HepG2 (cell line): ENCODE data around the gene TPST2. TPM values are rescaled to one million over a fixed set of nuclear protein-coding genes. Genes with fewer than 3 reads are reported as not detected.
"Not testable (repeated sequence)": the region's sequence is repeated elsewhere in the genome, so short reads cannot be mapped to it uniquely, and the experiment has no call there.

Source experiments
- ATAC-seq: fragments of 200-7000 bp; cut with Tn5 transposase; 3 replicates; pipeline ENCODE4 v1.9.1; 2020; ENCODE audit warnings: mild to moderate bottlenecking, moderate library complexity
- BruUV-seq: library from RNA; stranded (reverse); fragments of 400-500 nt; replicated peaks from 2 replicates; lab custom pipeline; 2021; lab: Mats Ljungman, UMichigan
- CTCF ChIA-PET: fragments of 300-600 bp; formaldehyde crosslinking; extraction: SDS; loops from one replicate; lab custom pipeline; 2021; ENCODE audit warnings: low total read pairs, inconsistent platforms, low intra/inter-chr PET ratio; lab: Yijun Ruan, JAX
- POLR2A ChIA-PET: fragments of 350-600 bp; sonication (Branson Sonifier 250); formaldehyde crosslinking; loops from one replicate; lab custom pipeline; 2020; ENCODE audit warnings: antibody characterized with exemption, inconsistent platforms; lab: Yijun Ruan, JAX
- DNase-seq: peaks from one replicate; pipeline ENCODE4 v3.0.0-alpha.2; 2015; ENCODE audit warnings: low spot score
- FAIRE-seq: peaks from 3 replicates; lab custom pipeline; 2011; peaks lifted over from hg19 to GRCh38; lab: Jason Lieb, UNC
- H2AFZ ChIP-seq: one replicate; pipeline ENCODE4 v1.6.1; 2011; ENCODE audit warnings: low read length, inconsistent platforms
- H3K27ac ChIP-seq: fragments of 300-600 bp; 3 replicates; pipeline ENCODE4 v1.8.0; 2011; ENCODE audit warnings: mixed run types, mild to moderate bottlenecking, mixed read lengths, low read length, inconsistent platforms; ENCODE audit not compliant: insufficient read depth; ENCODE audit errors: extremely low read length
- H3K27me3 ChIP-seq, 2 experiments: fragments of 200-600 bp in 1 of 2; 2 replicates in 1 of 2; 3 replicates in 1 of 2; pipeline versions ENCODE4 v1.6.0 to v1.8.0; 2011; ENCODE audit warnings: low read length in 2 of 2, mild to moderate bottlenecking in 2 of 2, moderate library complexity in 2 of 2, inconsistent platforms in 1 of 2; ENCODE audit not compliant: insufficient read depth in 2 of 2, control insufficient read depth in 1 of 2
- H3K36me3 ChIP-seq, 2 experiments: fragments of 200-600 bp in 1 of 2; replicated peaks in 1 of 2; 2 replicates in 1 of 2; 3 replicates in 1 of 2; pipeline versions ENCODE4 v1.5.1 to v1.8.0; 2011; ENCODE audit warnings: low read length in 2 of 2, inconsistent platforms in 1 of 2; ENCODE audit not compliant: insufficient read depth in 2 of 2, control insufficient read depth in 1 of 2
- H3K4me1 ChIP-seq: 2 replicates; pipeline ENCODE4 v1.5.1; 2012; ENCODE audit warnings: low read length, inconsistent platforms; ENCODE audit not compliant: insufficient read depth
- H3K4me2 ChIP-seq: 2 replicates; pipeline ENCODE4 v1.6.0; 2011; ENCODE audit warnings: low read depth, low read length, inconsistent platforms
- H3K4me3 ChIP-seq, 3 experiments: fragments of 200-600 bp in 1 of 3; sonication (generic), shearing (Covaris generic) in 1 of 3; replicated peaks in 1 of 3; 2 replicates each; pipeline ENCODE4 v1.5.1; 2011 to 2016; ENCODE audit warnings: low read length in 3 of 3, inconsistent platforms in 2 of 3, low read depth in 2 of 3, mild to moderate bottlenecking in 2 of 3, control low read depth in 1 of 3, mixed read lengths in 1 of 3; ENCODE audit not compliant: insufficient read depth in 1 of 3
- H3K79me2 ChIP-seq: one replicate; pipeline ENCODE4 v1.6.1; 2011; ENCODE audit warnings: low read length, inconsistent platforms; ENCODE audit not compliant: insufficient read depth
- H3K9ac ChIP-seq: 2 replicates; pipeline ENCODE4 v1.6.0; 2011; ENCODE audit warnings: mild to moderate bottlenecking, low read depth, low read length, inconsistent platforms; ENCODE audit not compliant: insufficient read depth
- H3K9me3 ChIP-seq: 2 replicates; pipeline ENCODE4 v1.5.1; 2012; ENCODE audit warnings: mild to moderate bottlenecking, low read length
- H4K20me1 ChIP-seq: 2 replicates; pipeline ENCODE4 v1.6.0; 2011; ENCODE audit warnings: inconsistent platforms, mild to moderate bottlenecking, low read length, moderate library complexity; ENCODE audit not compliant: insufficient read depth
- CEBPB ChIP-seq: IDR thresholded peaks from 2 replicates; pipeline ENCODE4 v1.6.1; 2011; ENCODE audit warnings: low read depth, low read length, improper control_type of control experiment, borderline replicate concordance
- CEBPG ChIP-seq: IDR thresholded peaks from 2 replicates; pipeline ENCODE4 v1.6.1; 2016
- NR2F1 ChIP-seq, 2 experiments: fragments of 450-650 bp in 1 of 2; formaldehyde crosslinking in 1 of 2; IDR thresholded peaks; 2 replicates each; pipeline versions ENCODE4 v1.5.0 to v1.6.1; 2016 to 2020; ENCODE audit warnings: mild to moderate bottlenecking in 1 of 2, missing compliant biosample characterization in 1 of 2, missing genetic modification reagents in 1 of 2, moderate library complexity in 1 of 2
- WGBS: methylation state at CpG from one replicate; pipeline ENCODE4 v1.1.6; 2017; ENCODE audit warnings: low lambda C conversion rate; 5-methylcytosine and 5-hydroxymethylcytosine counted together
- in situ Hi-C: cut with HindIII; loops from 2 replicates; pipeline ENCODE4 v1.10.0; 2017; ENCODE audit warnings: low pct_unique_long_range_greater_than_20kb; ENCODE audit not compliant: extremely low pct_ligation_motif_present
- intact Hi-C: fragments of 100-400 bp; cut with micrococcal nuclease; formaldehyde crosslinking; loops from one replicate; pipeline ENCODE4 v1.10.0; 2022; ENCODE audit not compliant: unreplicated experiment
- polyA plus RNA-seq, 8 experiments: library from polyadenylated mRNA; depleted of rRNA in 3 of 8; stranded (reverse) in 7 of 8; unstranded in 1 of 8; fragments of >200 nt; fragmentation: Illumina TruSeq in 4 of 8; extraction: Trizol in 4 of 8; gene quantifications; 2 replicates each; pipeline versions ENCODE4 v1.2.1 to v1.2.3, GENCODE V29; 2011 to 2016; ENCODE audit warnings: low read depth in 4 of 8, missing spikeins in 1 of 8, mixed read lengths in 1 of 8; ENCODE audit not compliant: insufficient read depth in 1 of 8
- total RNA-seq, 5 experiments: library from RNA; depleted of rRNA; stranded (reverse); fragments of >200 nt; fragmentation: Illumina TruSeq; extraction: Trizol; gene quantifications; 2 replicates each; pipeline ENCODE4 v1.2.3, GENCODE V29; 2016; ENCODE audit warnings: low read depth in 1 of 5
- TF ChIP-seq, protein P1 (sequence below): IDR thresholded peaks from 2 replicates; pipeline ENCODE4 v1.4.0; 2020; ENCODE audit warnings: mild to moderate bottlenecking, missing genetic modification reagents

Gene TPST2
- total and polyA plus RNA-seq, 2 of the 13 experiments (the other 11 are each of a cell fraction or from before 2014, with no cell fraction given) = 15.2 to 23.8 TPM

DNA sequence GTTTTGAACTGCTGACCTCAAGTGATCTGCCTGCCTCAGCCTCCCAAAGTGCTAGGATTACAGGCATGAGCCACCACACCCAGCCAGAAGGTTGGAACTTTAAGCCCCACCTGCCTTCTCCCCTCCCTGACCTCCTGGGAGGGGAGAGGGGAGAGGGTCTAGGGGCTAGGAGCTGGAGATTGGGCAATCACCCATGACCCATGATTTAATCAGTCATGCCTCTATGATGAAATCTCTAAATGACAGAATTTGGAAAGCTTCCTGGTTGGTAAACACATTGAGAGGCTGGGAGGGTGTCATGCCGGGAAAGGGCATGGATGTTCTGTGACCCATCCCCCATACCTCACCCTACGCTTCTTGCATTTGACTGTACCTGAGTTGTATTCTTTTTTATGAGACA lies 60.6 kb downstream of the TPST2 start (continued):
- TF ChIP-seq, protein P1, sequence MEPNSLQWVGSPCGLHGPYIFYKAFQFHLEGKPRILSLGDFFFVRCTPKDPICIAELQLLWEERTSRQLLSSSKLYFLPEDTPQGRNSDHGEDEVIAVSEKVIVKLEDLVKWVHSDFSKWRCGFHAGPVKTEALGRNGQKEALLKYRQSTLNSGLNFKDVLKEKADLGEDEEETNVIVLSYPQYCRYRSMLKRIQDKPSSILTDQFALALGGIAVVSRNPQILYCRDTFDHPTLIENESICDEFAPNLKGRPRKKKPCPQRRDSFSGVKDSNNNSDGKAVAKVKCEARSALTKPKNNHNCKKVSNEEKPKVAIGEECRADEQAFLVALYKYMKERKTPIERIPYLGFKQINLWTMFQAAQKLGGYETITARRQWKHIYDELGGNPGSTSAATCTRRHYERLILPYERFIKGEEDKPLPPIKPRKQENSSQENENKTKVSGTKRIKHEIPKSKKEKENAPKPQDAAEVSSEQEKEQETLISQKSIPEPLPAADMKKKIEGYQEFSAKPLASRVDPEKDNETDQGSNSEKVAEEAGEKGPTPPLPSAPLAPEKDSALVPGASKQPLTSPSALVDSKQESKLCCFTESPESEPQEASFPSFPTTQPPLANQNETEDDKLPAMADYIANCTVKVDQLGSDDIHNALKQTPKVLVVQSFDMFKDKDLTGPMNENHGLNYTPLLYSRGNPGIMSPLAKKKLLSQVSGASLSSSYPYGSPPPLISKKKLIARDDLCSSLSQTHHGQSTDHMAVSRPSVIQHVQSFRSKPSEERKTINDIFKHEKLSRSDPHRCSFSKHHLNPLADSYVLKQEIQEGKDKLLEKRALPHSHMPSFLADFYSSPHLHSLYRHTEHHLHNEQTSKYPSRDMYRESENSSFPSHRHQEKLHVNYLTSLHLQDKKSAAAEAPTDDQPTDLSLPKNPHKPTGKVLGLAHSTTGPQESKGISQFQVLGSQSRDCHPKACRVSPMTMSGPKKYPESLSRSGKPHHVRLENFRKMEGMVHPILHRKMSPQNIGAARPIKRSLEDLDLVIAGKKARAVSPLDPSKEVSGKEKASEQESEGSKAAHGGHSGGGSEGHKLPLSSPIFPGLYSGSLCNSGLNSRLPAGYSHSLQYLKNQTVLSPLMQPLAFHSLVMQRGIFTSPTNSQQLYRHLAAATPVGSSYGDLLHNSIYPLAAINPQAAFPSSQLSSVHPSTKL = 0 out of 2 replicates have a peak, but pooled peaks have one; percentile 20
- 0 out of 4 replicates have a peak, but pooled peaks of 1 of the 2 experiments have one; percentile 28 for TF ChIP-seq NR2F1 (CRISPR knock-in tag; IDR thresholded peaks at IDR 0.05)
- TF ChIP-seq CEBPB = peak; percentile 92
- TF ChIP-seq CEBPG = peak; percentile 41; the same call in 1 of the 2 replicates
- TF ChIP-seq, all 625 proteins: peak for 9

DNA sequence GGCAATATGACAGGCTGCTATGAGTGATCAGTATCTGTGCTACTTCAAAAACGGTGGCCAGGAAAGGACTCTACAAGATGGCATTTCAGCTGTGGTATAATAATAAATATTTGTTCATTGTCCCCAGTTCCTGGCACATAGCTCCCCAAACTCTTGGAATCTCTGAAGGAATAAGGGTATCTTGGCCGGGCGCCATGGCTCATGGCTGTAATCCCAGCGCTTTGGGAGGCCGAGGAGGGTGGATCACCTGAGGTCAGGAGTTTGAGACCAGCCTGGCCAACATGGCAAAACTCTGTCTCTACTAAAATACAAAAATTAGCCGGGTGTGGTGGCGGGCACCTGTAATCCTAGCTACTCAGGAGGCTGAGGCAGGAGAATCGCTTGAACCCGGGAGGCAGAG lies 61.4 kb downstream of the TPST2 start:
- CTCF ChIA-PET, in situ Hi-C loops, DNase-seq, H4K20me1 ChIP-seq, H3K9ac ChIP-seq, H3K4me1 ChIP-seq, BruUV-seq, H3K9me3 ChIP-seq, FAIRE-seq, H3K4me3 ChIP-seq, H3K27me3 ChIP-seq, H2AFZ ChIP-seq, H3K79me2 ChIP-seq, intact Hi-C loops, H3K4me2 ChIP-seq, H3K27ac ChIP-seq, ATAC-seq: not testable (repeated sequence)
- POLR2A ChIA-PET = interaction anchor here (1.0 kb wide), 1 partner anchor 45 kb away, joined by 3 read pairs; the partner anchor contains the start of genes HPS4 and SRRD
- WGBS = 96% methylated on average over 9 of the region's 9 CpGs
- peaks cover 1 to 13% of the 10 kb centered on the region in 2 experiments; a peak in 3 of 5 replicates for H3K36me3 ChIP-seq
